IPS-NIHi7 (cell line): Measurements from ENCODE around the gene KIR2DL1.
"Not testable (repeated sequence)": the region's sequence is repeated elsewhere in the genome, so short reads cannot be mapped to it uniquely, and the experiment has no call there.

Experiments
- DNase-seq: peaks from one replicate; pipeline ENCODE4 v3.0.0; 2012; ENCODE audit warnings: mixed read lengths; ENCODE audit errors: extremely low spot score

Gene KIR2DL1

GRCh38 chr19:54769646-54770045, at the start of gene KIR2DL1:
Gene KIR2DL1 (plus strand): TSS chr19:54769793. CDS start chr19:54769851, 58 bp downstream.
- DNase-seq: not testable (repeated sequence)

DNA sequence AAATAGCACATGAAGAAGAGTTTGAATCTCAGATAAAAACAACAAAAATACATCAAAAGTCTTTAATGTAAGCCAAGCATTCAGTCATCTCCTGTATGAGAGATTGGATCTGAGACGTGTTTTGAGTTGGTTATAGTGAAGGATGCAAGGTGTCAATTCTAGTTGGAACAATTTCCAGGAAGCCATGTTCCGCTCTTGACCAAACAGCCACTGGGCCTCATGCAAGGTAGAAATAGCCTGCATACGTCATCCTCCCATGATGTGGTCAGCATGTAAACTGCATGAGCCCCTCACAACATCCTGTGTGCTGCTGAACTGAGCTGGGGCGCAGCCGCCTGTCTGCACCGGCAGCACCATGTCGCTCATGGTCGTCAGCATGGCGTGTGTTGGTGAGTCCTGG, 45.5 kb upstream of the KIR2DL1 start, which contains the start of gene KIR3DL3:
Gene KIR3DL3 (plus strand): TSS at position 301 of the 400 bp plus-strand sequence. CDS start 55 bp downstream, at position 356.
- no peak for DNase-seq

- DNase-seq: no peak
Observed at GRCh38 chr19:54724644-54725043, 44.9 kb upstream of the KIR2DL1 start.

GRCh38 chr19:54725321-54725720, 44.3 kb upstream of the KIR2DL1 start:
- no peak for DNase-seq

- DNase-seq: no peak
Observed at GRCh38 chr19:54727562-54727961, 42.0 kb upstream of the KIR2DL1 start.

GRCh38 chr19:54728167-54728566, 41.4 kb upstream of the KIR2DL1 start:
- no peak for DNase-seq

- no peak for DNase-seq
Observed at GRCh38 chr19:54729416-54730188, 40.0 kb upstream of the KIR2DL1 start.

DNA sequence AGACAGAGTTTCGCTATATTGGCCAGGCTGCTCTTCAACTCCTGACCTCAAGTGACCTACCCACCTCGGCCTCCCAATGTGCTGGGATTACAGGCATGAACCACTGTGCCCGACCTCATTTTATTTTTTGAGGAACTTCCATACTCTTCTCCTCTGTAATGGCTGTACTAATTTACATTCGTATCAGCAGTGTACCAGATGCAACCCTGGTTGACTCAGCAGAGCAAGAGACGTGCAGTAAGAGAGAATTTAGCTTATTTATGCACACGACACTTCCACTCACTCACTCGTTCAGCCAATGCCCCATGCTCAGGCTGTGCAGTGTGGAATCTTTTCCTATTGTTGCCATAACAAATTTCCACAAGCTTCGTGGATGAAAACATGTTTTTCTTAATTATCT, 38.4 kb upstream of the KIR2DL1 start:
- DNase-seq: no peak

GRCh38 chr19:54738306-54738705, 31.3 kb upstream of the KIR2DL1 start, which contains the start of gene KIR2DL3:
Gene KIR2DL3 (plus strand): TSS chr19:54738513. CDS start chr19:54738546, 33 bp downstream.
- not testable (repeated sequence) for DNase-seq

GRCh38 chr19:54738715-54739114, 30.9 kb upstream of the KIR2DL1 start:
- DNase-seq: no peak

DNA sequence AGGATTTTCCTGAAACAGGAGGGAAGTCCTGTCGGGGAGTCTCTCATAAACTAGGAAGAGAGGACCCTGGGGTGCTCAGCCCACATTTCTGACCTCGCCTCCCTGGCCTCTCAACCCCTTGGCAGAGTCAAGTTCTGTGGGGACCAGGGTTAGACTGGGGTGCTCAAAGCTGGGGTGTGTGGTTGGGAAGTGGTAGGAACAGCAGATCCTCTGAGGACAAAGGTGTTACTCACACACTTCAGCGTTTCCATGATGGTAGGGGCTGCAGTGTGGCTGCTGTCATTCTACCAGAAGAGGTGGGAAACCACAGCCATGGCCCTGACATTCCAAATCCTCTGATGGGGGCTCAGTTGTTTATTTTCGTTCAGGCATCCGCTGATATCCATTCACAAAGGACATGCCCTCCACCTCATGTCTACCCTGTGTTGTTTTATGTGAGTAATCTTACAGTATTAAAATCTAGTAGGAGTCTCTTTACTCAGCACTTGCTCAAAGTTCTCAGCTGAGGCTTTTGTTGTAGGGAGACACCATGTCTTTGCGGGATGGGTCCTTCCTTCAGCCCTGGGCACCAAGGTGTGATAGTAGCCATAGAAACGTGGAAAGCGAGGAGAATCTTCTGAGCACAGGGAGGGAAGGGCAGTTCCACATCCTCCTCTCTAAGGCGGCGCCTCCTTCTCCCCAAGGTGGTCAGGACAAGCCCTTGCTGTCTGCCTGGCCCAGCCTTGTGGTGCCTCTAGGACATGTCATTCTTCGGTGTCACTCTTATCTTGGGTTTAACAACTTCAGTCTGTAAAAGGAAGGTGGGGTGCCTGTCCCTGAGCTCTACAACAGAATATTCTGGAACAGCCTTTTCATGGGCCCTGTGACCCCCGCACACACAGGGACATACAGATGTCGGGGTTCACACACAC, 29.8 kb upstream of the KIR2DL1 start:
- no peak for DNase-seq

DNA sequence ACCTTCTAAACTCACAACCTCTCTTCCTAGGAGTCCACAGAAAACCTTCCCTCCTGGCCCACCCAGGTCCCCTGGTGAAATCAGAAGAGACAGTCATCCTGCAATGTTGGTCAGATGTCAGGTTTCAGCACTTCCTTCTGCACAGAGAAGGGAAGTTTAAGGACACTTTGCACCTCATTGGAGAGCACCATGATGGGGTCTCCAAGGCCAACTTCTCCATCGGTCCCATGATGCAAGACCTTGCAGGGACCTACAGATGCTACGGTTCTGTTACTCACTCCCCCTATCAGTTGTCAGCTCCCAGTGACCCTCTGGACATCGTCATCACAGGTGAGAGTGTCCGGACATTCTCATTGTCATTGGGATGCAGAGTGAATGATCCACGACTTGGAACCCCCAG, 27.6 kb upstream of the KIR2DL1 start:
- DNase-seq: not testable (repeated sequence)

DNA sequence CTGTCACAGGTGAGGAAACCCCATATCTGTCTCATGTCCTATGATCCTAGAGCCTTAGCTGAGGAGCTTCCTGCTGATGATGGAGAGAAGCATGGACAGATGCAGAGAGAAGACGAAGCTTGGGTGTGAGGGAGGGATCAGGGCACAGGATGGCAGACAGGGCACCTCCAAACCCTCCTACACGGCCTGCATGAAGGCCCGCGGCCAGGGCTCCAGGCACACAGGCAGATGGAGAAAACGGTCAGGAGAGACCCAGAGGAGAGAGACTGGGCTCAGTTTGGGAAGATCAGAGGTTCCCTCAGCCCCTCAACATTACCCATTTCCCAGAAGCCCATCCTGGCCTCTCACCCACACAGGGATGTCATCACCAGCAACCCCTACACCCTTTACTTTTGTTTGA, 25.5 kb upstream of the KIR2DL1 start:
- not testable (repeated sequence) for DNase-seq

DNA sequence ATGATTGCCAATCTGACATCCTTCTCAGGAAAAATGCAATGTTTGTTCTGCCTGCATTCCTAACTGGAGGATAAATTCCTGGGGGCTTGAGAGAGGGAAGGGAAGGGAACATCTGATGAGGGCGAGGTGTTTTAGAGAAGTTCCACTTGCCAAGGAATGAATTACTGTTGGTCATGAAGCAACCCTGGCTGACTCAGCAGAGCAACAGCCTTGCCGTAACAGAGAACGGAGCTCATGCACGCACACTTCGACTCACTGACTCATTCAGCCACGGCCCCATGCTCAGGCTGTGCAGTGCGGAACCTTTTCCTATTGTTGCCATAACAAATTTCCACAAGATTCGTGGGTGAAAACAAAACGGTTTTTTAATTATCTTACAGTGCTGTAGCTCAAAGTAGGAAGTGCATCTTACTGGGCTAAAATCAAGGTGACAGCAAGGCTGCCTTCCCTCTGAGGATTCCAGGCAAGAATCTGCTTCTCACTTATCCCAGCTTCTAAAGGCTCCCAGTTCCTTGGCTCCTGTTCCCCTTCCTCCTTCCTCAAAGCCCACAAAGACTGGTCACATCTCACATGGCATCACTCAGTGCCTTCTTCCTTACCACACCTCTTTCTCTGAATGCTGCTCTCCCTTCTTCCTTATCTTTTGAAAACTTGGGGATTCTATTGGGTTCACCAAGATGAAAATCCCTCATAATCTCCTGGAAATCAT, 21.8 kb upstream of the KIR2DL1 start:
- not testable (repeated sequence) for DNase-seq

DNA sequence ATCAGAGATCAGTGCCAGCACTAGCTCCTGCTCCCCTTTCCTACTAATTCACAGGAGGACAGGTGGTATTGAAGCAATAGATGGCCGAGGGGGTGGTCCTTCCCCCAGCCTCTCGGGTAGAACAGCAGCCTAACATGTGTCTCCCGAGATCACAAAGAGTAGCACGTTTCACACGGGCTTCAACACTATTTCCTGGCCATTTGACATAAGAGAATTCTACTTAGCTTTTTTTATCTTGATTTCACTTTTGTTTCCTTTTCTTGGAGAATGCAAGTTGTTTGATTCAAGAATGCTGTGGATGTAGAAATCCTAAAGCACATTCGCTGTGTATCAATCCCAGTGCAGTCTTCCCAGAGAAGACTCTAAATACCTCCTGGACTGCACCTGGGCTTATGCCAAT, 19.3 kb upstream of the KIR2DL1 start:
- not testable (repeated sequence) for DNase-seq

DNA sequence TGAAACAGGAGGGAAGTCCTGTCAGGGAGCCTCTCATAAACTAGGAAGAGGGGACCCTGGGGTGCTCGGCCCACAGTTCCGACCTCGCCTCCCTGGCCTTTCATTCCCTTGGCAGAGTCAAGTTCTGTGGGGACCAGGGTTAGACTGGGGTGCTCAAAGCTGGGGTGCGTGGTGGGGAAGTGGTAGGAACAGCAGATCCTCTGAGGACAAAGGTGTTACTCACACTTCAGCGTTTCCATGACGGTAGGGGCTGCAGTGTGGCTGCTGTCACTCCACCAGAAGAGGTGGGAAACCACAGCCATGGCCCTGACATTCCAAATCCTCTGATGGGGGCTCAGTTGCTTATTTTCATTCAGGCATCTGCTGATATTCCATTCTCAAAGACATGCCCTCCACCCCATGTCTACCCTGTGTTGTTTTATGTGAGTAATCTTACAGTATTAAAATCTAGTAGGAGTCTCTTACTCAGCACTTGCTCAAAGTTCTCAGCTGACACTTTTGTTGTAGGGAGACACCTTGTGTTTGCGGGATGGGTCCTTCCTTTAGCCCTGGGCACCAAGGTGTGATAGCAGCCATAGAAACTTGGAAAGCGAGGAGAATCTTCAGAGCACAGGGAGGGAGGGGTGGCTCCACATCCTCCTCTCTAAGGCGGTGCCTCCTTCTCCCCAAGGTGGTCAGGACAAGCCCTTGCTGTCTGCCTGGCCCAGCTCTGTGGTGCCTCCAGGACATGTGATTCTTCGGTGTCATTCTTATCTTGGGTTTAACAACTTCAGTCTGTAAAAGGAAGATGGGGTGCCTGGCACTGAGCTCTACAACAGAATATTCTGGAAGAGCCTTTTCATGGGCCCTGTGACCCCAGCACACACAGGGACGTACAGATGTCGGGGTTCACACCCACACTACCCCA, 13.1 kb upstream of the KIR2DL1 start:
- DNase-seq: not testable (repeated sequence)

DNA sequence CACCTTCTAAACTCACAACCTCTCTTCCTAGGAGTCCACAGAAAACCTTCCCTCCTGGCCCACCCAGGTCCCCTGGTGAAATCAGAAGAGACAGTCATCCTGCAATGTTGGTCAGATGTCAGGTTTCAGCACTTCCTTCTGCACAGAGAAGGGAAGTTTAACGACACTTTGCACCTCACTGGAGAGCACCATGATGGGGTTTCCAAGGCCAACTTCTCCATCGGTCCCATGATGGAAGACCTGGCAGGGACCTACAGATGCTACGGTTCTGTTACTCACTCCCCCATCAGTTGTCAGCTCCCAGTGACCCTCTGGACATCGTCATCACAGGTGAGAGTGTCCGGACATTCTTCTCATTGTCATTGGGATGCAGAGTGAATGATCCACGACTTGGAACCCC, 11.0 kb upstream of the KIR2DL1 start:
- not testable (repeated sequence) for DNase-seq

- DNase-seq: not testable (repeated sequence)
Observed at GRCh38 chr19:54764219-54764618, 5.4 kb upstream of the KIR2DL1 start.

- DNase-seq: not testable (repeated sequence)
Observed at GRCh38 chr19:54766464-54766863, 3.1 kb upstream of the KIR2DL1 start.

DNA sequence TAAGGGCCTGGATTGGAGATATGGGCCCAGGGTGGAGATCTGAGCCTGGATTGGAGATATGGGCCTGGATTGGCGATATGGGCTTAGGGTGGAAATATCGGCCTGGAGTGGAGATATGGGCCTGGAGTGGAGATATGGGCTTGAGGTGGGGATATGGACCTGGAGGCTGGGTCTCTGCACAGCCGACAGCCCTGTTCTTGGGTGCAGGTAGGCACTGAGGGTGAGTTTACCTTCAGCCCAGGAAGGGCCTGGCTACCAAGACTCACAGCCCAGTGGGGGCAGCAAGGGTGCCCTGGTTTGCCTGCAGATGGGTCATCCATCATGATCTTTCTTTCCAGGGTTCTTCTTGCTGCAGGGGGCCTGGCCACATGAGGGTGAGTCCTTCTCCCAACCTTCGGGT, 918 bp downstream of the KIR2DL1 start:
- DNase-seq: not testable (repeated sequence)
